Measurements from ENCODE around the gene ACAA1. TPM values are rescaled to one million over a fixed set of nuclear protein-coding genes. Genes with fewer than 3 reads are reported as not detected.

Gene ACAA1
- polyA plus RNA-seq, 1 of the 3 experiments (the other 2 are of a cell fraction): 86.4 TPM

- POLR2A ChIA-PET: no interaction called here
- WGBS (ENCODE audit: low lambda C conversion rate): 82% methylated on average over 1 of the region's 1 CpG
- Histone ChIP-seq H3F3A (replicated peaks; ENCODE audit: insufficient read depth) (peaks cover 2% of the 10 kb centered on the region), H3K9me2 (no peaks in the 10 kb centered on the region), H3K27ac (ENCODE audit: low read depth in 2 of 2, low read length in 1 of 2) (no peak overlapping the region), H3K4me2 (no peak overlapping the region), H3K4me1 (ENCODE audit: control insufficient read depth in 1 of 2, insufficient read depth in 2 of 2, low read depth in 1 of 2, low read length in 1 of 2) (peaks cover 8 to 16% of the 10 kb centered on the region in 2 experiments; a peak in 1 of 4 replicates), H3K9ac (no peak overlapping the region), H3K9me3 (no peaks in the 10 kb centered on the region), H3K4me3 (ENCODE audit: low read depth in 2 of 2, low read length in 1 of 2) (no peak overlapping the region), H2AFZ (ENCODE audit: low read depth) (no peak overlapping the region), H3K79me2 (ENCODE audit: insufficient read depth) (peaks cover 18% of the 10 kb centered on the region), H3K36me3 (replicated peaks in 1 of 2; ENCODE audit: control insufficient read depth in 1 of 2, insufficient read depth in 2 of 2, low read length in 1 of 2) (peaks cover 0 to 17% of the 10 kb centered on the region in 2 experiments), H4K20me1 (ENCODE audit: insufficient read depth) (no peaks in the 10 kb centered on the region), H3K27me3 (ENCODE audit: insufficient read depth) (no peaks in the 10 kb centered on the region)
- DNase-seq: no peak
- no peak for TF ChIP-seq EZH2phosphoT487 (IDR thresholded peaks at IDR 0.05; ENCODE audit: borderline replicate concordance, low read depth)
- no peak for TF ChIP-seq RFX5 (IDR thresholded peaks at IDR 0.05; ENCODE audit: low read length)
- no peak for TF ChIP-seq SMC3 (IDR thresholded peaks at IDR 0.05; ENCODE audit: low read depth, low read length)
- TF ChIP-seq MEF2A (IDR thresholded peaks at IDR 0.05; ENCODE audit: borderline replicate concordance, low read depth): no peak
- TF ChIP-seq TAF1 (IDR thresholded peaks at IDR 0.05; ENCODE audit: borderline replicate concordance, low read depth, low read length): no peak
- TF ChIP-seq RAD21 (IDR thresholded peaks at IDR 0.05; ENCODE audit: low read length): no peak
- TF ChIP-seq SIN3A (IDR thresholded peaks at IDR 0.05; ENCODE audit: borderline replicate concordance, low read depth, low read length): no peak
- TF ChIP-seq NRF1 (IDR thresholded peaks at IDR 0.05; ENCODE audit: low read depth, low read length): no peak
- TF ChIP-seq MXI1 (IDR thresholded peaks at IDR 0.05; ENCODE audit: low read depth, low read length): no peak
- TF ChIP-seq JUND (IDR thresholded peaks at IDR 0.05): no peak
- TF ChIP-seq, protein P1, sequence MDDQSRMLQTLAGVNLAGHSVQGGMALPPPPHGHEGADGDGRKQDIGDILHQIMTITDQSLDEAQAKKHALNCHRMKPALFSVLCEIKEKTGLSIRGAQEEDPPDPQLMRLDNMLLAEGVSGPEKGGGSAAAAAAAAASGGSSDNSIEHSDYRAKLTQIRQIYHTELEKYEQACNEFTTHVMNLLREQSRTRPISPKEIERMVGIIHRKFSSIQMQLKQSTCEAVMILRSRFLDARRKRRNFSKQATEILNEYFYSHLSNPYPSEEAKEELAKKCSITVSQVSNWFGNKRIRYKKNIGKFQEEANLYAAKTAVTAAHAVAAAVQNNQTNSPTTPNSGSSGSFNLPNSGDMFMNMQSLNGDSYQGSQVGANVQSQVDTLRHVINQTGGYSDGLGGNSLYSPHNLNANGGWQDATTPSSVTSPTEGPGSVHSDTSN (IDR thresholded peaks at IDR 0.05): no peak
- TF ChIP-seq, protein P2, sequence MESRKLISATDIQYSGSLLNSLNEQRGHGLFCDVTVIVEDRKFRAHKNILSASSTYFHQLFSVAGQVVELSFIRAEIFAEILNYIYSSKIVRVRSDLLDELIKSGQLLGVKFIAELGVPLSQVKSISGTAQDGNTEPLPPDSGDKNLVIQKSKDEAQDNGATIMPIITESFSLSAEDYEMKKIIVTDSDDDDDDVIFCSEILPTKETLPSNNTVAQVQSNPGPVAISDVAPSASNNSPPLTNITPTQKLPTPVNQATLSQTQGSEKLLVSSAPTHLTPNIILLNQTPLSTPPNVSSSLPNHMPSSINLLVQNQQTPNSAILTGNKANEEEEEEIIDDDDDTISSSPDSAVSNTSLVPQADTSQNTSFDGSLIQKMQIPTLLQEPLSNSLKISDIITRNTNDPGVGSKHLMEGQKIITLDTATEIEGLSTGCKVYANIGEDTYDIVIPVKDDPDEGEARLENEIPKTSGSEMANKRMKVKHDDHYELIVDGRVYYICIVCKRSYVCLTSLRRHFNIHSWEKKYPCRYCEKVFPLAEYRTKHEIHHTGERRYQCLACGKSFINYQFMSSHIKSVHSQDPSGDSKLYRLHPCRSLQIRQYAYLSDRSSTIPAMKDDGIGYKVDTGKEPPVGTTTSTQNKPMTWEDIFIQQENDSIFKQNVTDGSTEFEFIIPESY (IDR thresholded peaks at IDR 0.05; ENCODE audit: borderline replicate concordance, low read depth): no peak
- CTCF ChIA-PET: interaction anchor here (1.8 kb wide), 1 partner anchor 204 kb away, joined by 8 read pairs; the partner anchor contains the start of gene XYLB
These were observed 6.0 kb upstream of the ACAA1 start for GRCh38 chr3:38142959-38143358.

DNA sequence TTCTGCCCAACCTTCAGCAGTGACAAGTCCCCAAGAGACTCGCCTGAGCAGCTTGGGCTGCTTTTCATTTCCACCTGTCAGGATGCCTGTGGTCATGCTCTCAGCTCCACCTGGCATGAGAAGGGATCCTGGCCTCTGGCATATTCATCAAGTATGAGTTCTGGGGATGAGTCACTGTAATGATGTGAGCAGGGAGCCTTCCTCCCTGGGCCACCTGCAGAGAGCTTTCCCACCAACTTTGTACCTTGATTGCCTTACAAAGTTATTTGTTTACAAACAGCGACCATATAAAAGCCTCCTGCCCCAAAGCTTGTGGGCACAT, 5.0 kb upstream of the ACAA1 start:
- H3K4me3 ChIP-seq (ENCODE audit: low read depth in 2 of 2, low read length in 1 of 2): no peak overlapping the region
- POLR2A ChIA-PET: interaction anchor here (3.9 kb wide), 1 partner anchor 23 kb away, joined by 21 read pairs; the partner anchor contains the start of gene OXSR1
- H3K4me2 ChIP-seq: no peak overlapping the region
- no peak for DNase-seq
- peaks cover 0 to 17% of the 10 kb centered on the region in 2 experiments for H3K36me3 ChIP-seq (replicated peaks in 1 of 2; ENCODE audit: control insufficient read depth in 1 of 2, insufficient read depth in 2 of 2, low read length in 1 of 2)
- H3K4me1 ChIP-seq (ENCODE audit: control insufficient read depth in 1 of 2, insufficient read depth in 2 of 2, low read depth in 1 of 2, low read length in 1 of 2): peaks cover 12 to 22% of the 10 kb centered on the region in 2 experiments; a peak in 1 of 4 replicates
- H3K27me3 ChIP-seq (ENCODE audit: insufficient read depth): no peaks in the 10 kb centered on the region
- no peaks in the 10 kb centered on the region for H4K20me1 ChIP-seq (ENCODE audit: insufficient read depth)
- peaks cover 2% of the 10 kb centered on the region for H3F3A ChIP-seq (replicated peaks; ENCODE audit: insufficient read depth)
- peaks cover 18% of the 10 kb centered on the region for H3K79me2 ChIP-seq (ENCODE audit: insufficient read depth)
- H2AFZ ChIP-seq (ENCODE audit: low read depth): no peak overlapping the region
- no peak for TF ChIP-seq MAX (IDR thresholded peaks at IDR 0.05; ENCODE audit: low read depth)
- TF ChIP-seq JUND (IDR thresholded peaks at IDR 0.05): no peak
- TF ChIP-seq, protein P1 (IDR thresholded peaks at IDR 0.05): no peak
- TF ChIP-seq GATA2 (CRISPR knock-in tag; IDR thresholded peaks at IDR 0.05): no peak
- no peak for TF ChIP-seq NRF1 (IDR thresholded peaks at IDR 0.05; ENCODE audit: low read depth, low read length)
- no peak overlapping the region for H3K27ac ChIP-seq (ENCODE audit: low read depth in 2 of 2, low read length in 1 of 2)
- WGBS (ENCODE audit: low lambda C conversion rate): 94% methylated on average over 2 of the region's 2 CpGs
- H3K9me3 ChIP-seq: no peaks in the 10 kb centered on the region
- no peak overlapping the region for H3K9ac ChIP-seq
- CTCF ChIA-PET: interaction anchor here (0.9 to 1.8 kb wide), 2 partner anchors 9 to 205 kb away, joined by 4 to 8 read pairs; partner anchors contain the start of gene XYLB
- H3K9me2 ChIP-seq: no peaks in the 10 kb centered on the region
